ENCODE data around the gene TFR2.
"Not testable (repeated sequence)": the region's sequence is repeated elsewhere in the genome, so short reads cannot be mapped to it uniquely, and the experiment has no call there.

DNA sequence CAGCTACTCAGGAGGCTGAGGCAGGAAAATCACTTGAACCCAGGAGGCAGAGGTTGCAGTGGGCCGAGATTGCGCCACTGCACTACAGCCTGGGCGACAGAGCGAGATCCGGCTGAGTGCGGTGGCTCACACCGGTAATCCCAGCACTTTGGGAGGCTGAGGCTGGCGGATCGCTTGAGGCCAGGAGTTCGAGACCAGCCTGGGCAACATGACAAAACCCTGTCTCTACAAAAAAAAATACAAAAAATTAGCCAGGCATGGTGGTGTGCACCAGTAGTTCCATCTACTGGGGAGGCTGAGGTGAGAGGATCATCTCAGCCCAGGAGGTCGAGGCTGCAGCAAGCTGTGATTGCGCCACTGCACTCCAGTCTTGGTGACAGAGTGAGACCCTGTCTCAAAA lies 27.8 kb upstream of the TFR2 start:
- TF ChIP-seq, protein P1, sequence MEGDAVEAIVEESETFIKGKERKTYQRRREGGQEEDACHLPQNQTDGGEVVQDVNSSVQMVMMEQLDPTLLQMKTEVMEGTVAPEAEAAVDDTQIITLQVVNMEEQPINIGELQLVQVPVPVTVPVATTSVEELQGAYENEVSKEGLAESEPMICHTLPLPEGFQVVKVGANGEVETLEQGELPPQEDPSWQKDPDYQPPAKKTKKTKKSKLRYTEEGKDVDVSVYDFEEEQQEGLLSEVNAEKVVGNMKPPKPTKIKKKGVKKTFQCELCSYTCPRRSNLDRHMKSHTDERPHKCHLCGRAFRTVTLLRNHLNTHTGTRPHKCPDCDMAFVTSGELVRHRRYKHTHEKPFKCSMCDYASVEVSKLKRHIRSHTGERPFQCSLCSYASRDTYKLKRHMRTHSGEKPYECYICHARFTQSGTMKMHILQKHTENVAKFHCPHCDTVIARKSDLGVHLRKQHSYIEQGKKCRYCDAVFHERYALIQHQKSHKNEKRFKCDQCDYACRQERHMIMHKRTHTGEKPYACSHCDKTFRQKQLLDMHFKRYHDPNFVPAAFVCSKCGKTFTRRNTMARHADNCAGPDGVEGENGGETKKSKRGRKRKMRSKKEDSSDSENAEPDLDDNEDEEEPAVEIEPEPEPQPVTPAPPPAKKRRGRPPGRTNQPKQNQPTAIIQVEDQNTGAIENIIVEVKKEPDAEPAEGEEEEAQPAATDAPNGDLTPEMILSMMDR (IDR thresholded peaks at IDR 0.05 in 8 of 11, conservative IDR thresholded peaks at IDR 0.05 in 3 of 11) = not testable (repeated sequence)
- TF ChIP-seq POLR2AphosphoS5 (IDR thresholded peaks at IDR 0.05) = not testable (repeated sequence)
